Measurements from ENCODE around the gene HBE1.

HBE1 gene

GRCh38 chr11:5276697-5277096 is 7.0 kb upstream of the HBE1 start:
- Histone ChIP-seq H3K27ac (ENCODE audit: extremely low read depth, low read depth, low read length) (no peak overlapping the region), H3K9me3 (ENCODE audit: control insufficient read depth, insufficient read depth, low read depth, low read length) (no peaks in the 10 kb centered on the region), H3K4me3 (ENCODE audit: low read depth, low read length) (no peak overlapping the region), H3K36me3 (ENCODE audit: control insufficient read depth in 2 of 2, insufficient read depth in 1 of 2, low read length in 2 of 2) (no peaks in the 10 kb centered on the region), H3K4me1 (ENCODE audit: control insufficient read depth, insufficient read depth, low read length) (no peaks in the 10 kb centered on the region)
- TF ChIP-seq ZNF423 (tag by site-specific recombination; IDR thresholded peaks at IDR 0.05) (no peak), PRDM6 (tag by site-specific recombination; IDR thresholded peaks at IDR 0.05) (no peak), ZNF571 (tag by site-specific recombination; IDR thresholded peaks at IDR 0.05) (no peak), ZNF600 (tag by site-specific recombination; IDR thresholded peaks at IDR 0.05) (no peak), ZFP69B (tag by site-specific recombination; IDR thresholded peaks at IDR 0.05) (no peak), ZNF239 (tag by site-specific recombination; IDR thresholded peaks at IDR 0.05) (no peak), ZNF580 (tag by site-specific recombination; IDR thresholded peaks at IDR 0.05) (no peak), ZNF302 (tag by site-specific recombination; IDR thresholded peaks at IDR 0.05; ENCODE audit: low read depth) (no peak)
- TF ChIP-seq, protein P1, sequence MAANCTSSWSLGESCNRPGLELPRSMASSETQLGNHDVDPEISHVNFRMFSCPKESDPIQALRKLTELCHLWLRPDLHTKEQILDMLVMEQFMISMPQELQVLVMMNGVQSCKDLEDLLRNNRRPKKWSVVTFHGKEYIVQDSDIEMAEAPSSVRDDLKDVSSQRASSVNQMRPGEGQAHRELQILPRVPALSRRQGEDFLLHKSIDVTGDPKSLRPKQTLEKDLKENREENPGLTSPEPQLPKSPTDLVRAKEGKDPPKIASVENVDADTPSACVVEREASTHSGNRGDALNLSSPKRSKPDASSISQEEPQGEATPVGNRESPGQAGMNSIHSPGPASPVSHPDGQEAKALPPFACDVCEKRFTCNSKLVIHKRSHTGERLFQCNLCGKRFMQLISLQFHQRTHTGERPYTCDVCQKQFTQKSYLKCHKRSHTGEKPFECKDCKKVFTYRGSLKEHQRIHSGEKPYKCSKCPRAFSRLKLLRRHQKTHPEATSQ (tag by site-specific recombination; IDR thresholded peaks at IDR 0.05): no peak
- TF ChIP-seq, protein P2, sequence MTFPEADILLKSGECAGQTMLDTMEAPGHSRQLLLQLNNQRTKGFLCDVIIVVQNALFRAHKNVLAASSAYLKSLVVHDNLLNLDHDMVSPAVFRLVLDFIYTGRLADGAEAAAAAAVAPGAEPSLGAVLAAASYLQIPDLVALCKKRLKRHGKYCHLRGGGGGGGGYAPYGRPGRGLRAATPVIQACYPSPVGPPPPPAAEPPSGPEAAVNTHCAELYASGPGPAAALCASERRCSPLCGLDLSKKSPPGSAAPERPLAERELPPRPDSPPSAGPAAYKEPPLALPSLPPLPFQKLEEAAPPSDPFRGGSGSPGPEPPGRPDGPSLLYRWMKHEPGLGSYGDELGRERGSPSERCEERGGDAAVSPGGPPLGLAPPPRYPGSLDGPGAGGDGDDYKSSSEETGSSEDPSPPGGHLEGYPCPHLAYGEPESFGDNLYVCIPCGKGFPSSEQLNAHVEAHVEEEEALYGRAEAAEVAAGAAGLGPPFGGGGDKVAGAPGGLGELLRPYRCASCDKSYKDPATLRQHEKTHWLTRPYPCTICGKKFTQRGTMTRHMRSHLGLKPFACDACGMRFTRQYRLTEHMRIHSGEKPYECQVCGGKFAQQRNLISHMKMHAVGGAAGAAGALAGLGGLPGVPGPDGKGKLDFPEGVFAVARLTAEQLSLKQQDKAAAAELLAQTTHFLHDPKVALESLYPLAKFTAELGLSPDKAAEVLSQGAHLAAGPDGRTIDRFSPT (tag by site-specific recombination; IDR thresholded peaks at IDR 0.05): no peak
- TF ChIP-seq, protein P3, sequence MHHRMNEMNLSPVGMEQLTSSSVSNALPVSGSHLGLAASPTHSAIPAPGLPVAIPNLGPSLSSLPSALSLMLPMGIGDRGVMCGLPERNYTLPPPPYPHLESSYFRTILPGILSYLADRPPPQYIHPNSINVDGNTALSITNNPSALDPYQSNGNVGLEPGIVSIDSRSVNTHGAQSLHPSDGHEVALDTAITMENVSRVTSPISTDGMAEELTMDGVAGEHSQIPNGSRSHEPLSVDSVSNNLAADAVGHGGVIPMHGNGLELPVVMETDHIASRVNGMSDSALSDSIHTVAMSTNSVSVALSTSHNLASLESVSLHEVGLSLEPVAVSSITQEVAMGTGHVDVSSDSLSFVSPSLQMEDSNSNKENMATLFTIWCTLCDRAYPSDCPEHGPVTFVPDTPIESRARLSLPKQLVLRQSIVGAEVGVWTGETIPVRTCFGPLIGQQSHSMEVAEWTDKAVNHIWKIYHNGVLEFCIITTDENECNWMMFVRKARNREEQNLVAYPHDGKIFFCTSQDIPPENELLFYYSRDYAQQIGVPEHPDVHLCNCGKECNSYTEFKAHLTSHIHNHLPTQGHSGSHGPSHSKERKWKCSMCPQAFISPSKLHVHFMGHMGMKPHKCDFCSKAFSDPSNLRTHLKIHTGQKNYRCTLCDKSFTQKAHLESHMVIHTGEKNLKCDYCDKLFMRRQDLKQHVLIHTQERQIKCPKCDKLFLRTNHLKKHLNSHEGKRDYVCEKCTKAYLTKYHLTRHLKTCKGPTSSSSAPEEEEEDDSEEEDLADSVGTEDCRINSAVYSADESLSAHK (tag by site-specific recombination; IDR thresholded peaks at IDR 0.05): no peak
- CTCF ChIA-PET: no interaction called here
- POLR2A ChIA-PET: no interaction called here

DNA sequence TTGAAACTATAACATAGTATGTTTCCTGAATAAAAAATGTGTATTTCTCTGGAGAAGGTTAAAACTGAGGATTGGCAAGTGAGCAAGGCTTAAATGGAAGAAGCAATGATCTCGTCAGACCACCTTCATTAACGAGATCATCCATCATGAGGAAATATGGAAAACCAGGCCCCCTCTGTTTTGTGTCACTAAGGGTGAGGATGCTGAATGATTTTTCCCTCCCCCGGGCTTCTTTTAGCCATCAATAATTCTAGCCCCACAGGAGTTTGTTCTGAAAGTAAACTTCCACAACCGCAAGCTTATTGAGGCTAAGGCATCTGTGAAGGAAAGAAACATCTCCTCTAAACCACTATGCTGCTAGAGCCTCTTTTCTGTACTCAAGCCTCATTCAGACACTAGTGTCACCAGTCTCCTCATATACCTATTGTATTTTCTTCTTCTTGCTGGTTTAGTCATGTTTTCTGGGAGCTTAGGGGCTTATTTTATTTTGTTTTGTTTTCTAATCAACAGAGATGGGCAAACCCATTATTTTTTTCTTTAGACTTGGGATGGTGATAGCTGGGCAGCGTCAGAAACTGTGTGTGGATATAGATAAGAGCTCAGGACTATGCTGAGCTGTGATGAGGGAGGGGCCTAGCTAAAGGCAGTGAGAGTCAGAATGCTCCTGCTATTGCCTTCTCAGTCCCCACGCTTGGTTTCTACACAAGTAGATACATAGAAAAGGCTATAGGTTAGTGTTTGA is 5.8 kb upstream of the HBE1 start:
- no peak for TF ChIP-seq SALL2 (tag by site-specific recombination; IDR thresholded peaks at IDR 0.05; ENCODE audit: borderline replicate concordance)
- TF ChIP-seq ZNF843 (tag by site-specific recombination; IDR thresholded peaks at IDR 0.05): no peak
- no peak for TF ChIP-seq SCRT1 (tag by site-specific recombination; IDR thresholded peaks at IDR 0.05; ENCODE audit: borderline replicate concordance)
- TF ChIP-seq ZNF664 (tag by site-specific recombination; IDR thresholded peaks at IDR 0.05): no peak
- no peak for TF ChIP-seq ZBTB20 (tag by site-specific recombination; IDR thresholded peaks at IDR 0.05)
- TF ChIP-seq, protein P4, sequence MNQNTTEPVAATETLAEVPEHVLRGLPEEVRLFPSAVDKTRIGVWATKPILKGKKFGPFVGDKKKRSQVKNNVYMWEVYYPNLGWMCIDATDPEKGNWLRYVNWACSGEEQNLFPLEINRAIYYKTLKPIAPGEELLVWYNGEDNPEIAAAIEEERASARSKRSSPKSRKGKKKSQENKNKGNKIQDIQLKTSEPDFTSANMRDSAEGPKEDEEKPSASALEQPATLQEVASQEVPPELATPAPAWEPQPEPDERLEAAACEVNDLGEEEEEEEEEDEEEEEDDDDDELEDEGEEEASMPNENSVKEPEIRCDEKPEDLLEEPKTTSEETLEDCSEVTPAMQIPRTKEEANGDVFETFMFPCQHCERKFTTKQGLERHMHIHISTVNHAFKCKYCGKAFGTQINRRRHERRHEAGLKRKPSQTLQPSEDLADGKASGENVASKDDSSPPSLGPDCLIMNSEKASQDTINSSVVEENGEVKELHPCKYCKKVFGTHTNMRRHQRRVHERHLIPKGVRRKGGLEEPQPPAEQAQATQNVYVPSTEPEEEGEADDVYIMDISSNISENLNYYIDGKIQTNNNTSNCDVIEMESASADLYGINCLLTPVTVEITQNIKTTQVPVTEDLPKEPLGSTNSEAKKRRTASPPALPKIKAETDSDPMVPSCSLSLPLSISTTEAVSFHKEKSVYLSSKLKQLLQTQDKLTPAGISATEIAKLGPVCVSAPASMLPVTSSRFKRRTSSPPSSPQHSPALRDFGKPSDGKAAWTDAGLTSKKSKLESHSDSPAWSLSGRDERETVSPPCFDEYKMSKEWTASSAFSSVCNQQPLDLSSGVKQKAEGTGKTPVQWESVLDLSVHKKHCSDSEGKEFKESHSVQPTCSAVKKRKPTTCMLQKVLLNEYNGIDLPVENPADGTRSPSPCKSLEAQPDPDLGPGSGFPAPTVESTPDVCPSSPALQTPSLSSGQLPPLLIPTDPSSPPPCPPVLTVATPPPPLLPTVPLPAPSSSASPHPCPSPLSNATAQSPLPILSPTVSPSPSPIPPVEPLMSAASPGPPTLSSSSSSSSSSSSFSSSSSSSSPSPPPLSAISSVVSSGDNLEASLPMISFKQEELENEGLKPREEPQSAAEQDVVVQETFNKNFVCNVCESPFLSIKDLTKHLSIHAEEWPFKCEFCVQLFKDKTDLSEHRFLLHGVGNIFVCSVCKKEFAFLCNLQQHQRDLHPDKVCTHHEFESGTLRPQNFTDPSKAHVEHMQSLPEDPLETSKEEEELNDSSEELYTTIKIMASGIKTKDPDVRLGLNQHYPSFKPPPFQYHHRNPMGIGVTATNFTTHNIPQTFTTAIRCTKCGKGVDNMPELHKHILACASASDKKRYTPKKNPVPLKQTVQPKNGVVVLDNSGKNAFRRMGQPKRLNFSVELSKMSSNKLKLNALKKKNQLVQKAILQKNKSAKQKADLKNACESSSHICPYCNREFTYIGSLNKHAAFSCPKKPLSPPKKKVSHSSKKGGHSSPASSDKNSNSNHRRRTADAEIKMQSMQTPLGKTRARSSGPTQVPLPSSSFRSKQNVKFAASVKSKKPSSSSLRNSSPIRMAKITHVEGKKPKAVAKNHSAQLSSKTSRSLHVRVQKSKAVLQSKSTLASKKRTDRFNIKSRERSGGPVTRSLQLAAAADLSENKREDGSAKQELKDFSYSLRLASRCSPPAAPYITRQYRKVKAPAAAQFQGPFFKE (tag by site-specific recombination; IDR thresholded peaks at IDR 0.05; ENCODE audit: borderline replicate concordance): no peak
- no peak for TF ChIP-seq ZNF555 (tag by site-specific recombination; conservative IDR thresholded peaks at IDR 0.05)
- no peak for TF ChIP-seq ZNF473 (tag by site-specific recombination; IDR thresholded peaks at IDR 0.05)
- Histone ChIP-seq H3K4me3 (ENCODE audit: low read depth, low read length) (no peak overlapping the region), H3K27ac (ENCODE audit: extremely low read depth, low read depth, low read length) (no peak overlapping the region), H3K36me3 (ENCODE audit: control insufficient read depth in 2 of 2, insufficient read depth in 1 of 2, low read length in 2 of 2) (no peaks in the 10 kb centered on the region), H3K9me3 (ENCODE audit: control insufficient read depth, insufficient read depth, low read depth, low read length) (no peaks in the 10 kb centered on the region), H3K4me1 (ENCODE audit: control insufficient read depth, insufficient read depth, low read length) (no peaks in the 10 kb centered on the region)
- ChIA-PET CTCF (interaction anchor here (0.6 kb wide), 1 partner anchor 15 kb away, joined by 3 read pairs; no protein-coding TSS in a partner anchor), POLR2A (no interaction called here)

Data from HEK293 (cell line).